Kidney (tissue), 14 donors: ENCODE measurements around the gene POLR1C. TPM values are rescaled to one million over a fixed set of nuclear protein-coding genes. Genes with fewer than 3 reads are reported as not detected.

Experiments used
- DNase-seq, 5 donors: peaks; one replicate each; pipeline ENCODE4 v3.0.0-alpha.2; 2013 to 2020
- FAIRE-seq: peaks from 2 replicates; lab custom pipeline; 2012; peaks lifted over from hg19 to GRCh38; lab: Jason Lieb, UNC
- H3K27ac ChIP-seq, 2 donors: one replicate each; pipeline ENCODE4 v1.7.0; 2013; ENCODE audit warnings: low read depth in 2 of 2, low read length in 2 of 2, inconsistent platforms in 1 of 2
- H3K27me3 ChIP-seq: one replicate; pipeline ENCODE4 v1.7.1; 2013; ENCODE audit warnings: low read length, inconsistent platforms; ENCODE audit not compliant: control insufficient read depth, insufficient read depth
- H3K36me3 ChIP-seq, 3 donors: one replicate each; pipeline versions ENCODE4 v1.7.0 to v1.7.1; 2013; ENCODE audit warnings: low read length in 3 of 3, control low read depth in 1 of 3, inconsistent platforms in 1 of 3; ENCODE audit not compliant: insufficient read depth in 3 of 3, control insufficient read depth in 2 of 3
- H3K4me1 ChIP-seq, 3 donors: one replicate each; pipeline versions ENCODE4 v1.7.0 to v1.7.1; 2013; ENCODE audit warnings: low read length in 3 of 3, inconsistent platforms in 1 of 3, low read depth in 1 of 3; ENCODE audit not compliant: control insufficient read depth in 2 of 3, insufficient read depth in 2 of 3
- H3K4me3 ChIP-seq, 3 donors: one replicate each; pipeline versions ENCODE4 v1.7.0 to v1.8.1; 2013; ENCODE audit warnings: low read length in 3 of 3, control low read depth in 1 of 3, inconsistent platforms in 1 of 3
- H3K9ac ChIP-seq, 3 donors: one replicate each; pipeline versions ENCODE4 v1.7.0 to v1.7.1; 2013; ENCODE audit warnings: low read length in 3 of 3, control low read depth in 1 of 3, inconsistent platforms in 1 of 3
- H3K9me3 ChIP-seq, 3 donors: one replicate each; pipeline versions ENCODE4 v1.7.0 to v1.7.1; 2013; ENCODE audit warnings: low read length in 3 of 3, control low read depth in 1 of 3, inconsistent platforms in 1 of 3; ENCODE audit not compliant: control insufficient read depth in 2 of 3, insufficient read depth in 1 of 3
- intact Hi-C: fragments of 100-400 bp; cut with DNase I; formaldehyde crosslinking; loops from one replicate; pipeline ENCODE4 v1.11.1; 2022
- polyA plus RNA-seq: library from polyadenylated mRNA; stranded (reverse); fragments of 350-450 nt; fragmentation: Illumina TruSeq; extraction: RNeasy Lipid Tissue Mini Kit (QIAGEN cat#74804); gene quantifications from one replicate; pipeline ENCODE4 v1.2.3, GENCODE V29; 2014; ENCODE audit warnings: low read depth, low replicate concordance; ENCODE audit not compliant: insufficient read depth
- total RNA-seq: library from RNA; stranded (reverse); fragmentation: NEBNext Ultra II Directional; extraction: Animal tissue kit (Norgen Biotek cat#: 25700); gene quantifications from one replicate; pipeline ENCODE4 v1.2.1, GENCODE V29; 2021
- TF ChIP-seq, protein P1 (sequence below): IDR thresholded peaks from 3 replicates; pipeline ENCODE4 v1.5.1; 2012; ENCODE audit warnings: mild to moderate bottlenecking, moderate library complexity, borderline replicate concordance; ENCODE audit not compliant: insufficient read depth; ENCODE audit errors: extremely low read depth
- donor health status: control.
- donor health status: control.
- donor health status: control.
- donor health status: control.
- donor health status: control.
- donor health status: DM: yes; HTN: yes; CAD: no.
- donor health status: Normal renal cell carcinoma (clear cell type).

Gene POLR1C
- total and polyA plus RNA-seq, 2 donors from 2014 or later: 27.5 to 41.3 TPM

DNA sequence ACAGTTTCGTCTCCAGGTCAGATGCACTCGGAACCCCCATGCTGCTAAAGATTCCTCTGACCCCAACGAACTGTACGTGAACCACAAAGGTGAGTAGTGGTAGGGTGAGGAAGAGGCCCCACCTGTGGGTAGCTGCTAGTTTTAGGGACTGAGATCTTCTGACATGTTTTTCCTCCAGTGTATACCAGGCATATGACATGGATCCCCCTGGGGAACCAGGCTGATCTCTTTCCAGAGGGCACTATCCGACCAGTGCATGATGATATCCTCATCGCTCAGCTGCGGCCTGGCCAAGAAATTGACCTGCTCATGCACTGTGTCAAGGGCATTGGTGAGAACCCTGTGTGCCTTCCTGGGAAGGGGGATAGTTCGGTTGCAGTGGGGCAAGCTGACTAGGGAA, 3.2 kb downstream of the POLR1C start:
- no peaks in the 10 kb centered on the region for H3K9me3 ChIP-seq
- H3K27ac ChIP-seq: no peak overlapping the region
- TF ChIP-seq, protein P1, sequence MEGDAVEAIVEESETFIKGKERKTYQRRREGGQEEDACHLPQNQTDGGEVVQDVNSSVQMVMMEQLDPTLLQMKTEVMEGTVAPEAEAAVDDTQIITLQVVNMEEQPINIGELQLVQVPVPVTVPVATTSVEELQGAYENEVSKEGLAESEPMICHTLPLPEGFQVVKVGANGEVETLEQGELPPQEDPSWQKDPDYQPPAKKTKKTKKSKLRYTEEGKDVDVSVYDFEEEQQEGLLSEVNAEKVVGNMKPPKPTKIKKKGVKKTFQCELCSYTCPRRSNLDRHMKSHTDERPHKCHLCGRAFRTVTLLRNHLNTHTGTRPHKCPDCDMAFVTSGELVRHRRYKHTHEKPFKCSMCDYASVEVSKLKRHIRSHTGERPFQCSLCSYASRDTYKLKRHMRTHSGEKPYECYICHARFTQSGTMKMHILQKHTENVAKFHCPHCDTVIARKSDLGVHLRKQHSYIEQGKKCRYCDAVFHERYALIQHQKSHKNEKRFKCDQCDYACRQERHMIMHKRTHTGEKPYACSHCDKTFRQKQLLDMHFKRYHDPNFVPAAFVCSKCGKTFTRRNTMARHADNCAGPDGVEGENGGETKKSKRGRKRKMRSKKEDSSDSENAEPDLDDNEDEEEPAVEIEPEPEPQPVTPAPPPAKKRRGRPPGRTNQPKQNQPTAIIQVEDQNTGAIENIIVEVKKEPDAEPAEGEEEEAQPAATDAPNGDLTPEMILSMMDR: no peak
- no peak overlapping the region for H3K9ac ChIP-seq
- H3K4me1 ChIP-seq: peaks cover 13 to 16% (median 15%) of the 10 kb centered on the region in 3 donors
- intact Hi-C loops: no loop called here
- FAIRE-seq: no peak
- H3K4me3 ChIP-seq: no peak overlapping the region
- DNase-seq: no peak
- H3K27me3 ChIP-seq: no peaks in the 10 kb centered on the region
- H3K36me3 ChIP-seq: peaks cover 10 to 51% (median 47%) of the 10 kb centered on the region in 3 donors

DNA sequence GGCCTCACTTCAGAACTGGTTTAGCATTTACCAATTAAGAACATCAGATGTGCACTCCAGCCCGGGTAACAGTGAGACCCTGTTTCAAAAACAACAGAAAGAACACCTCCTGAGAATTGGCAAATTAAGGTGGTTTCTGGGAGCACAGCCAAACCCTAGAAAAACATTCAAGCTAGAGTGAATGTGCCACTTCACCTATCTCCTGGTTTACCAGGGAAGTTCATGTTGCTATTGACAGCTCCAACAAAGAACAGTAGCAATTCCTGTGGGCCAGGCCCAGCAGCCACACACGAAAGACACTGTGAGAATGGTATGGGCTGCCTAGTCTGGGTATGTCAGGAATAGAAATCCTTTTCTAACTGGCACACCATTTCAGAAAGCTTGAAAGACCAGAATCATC, 4.9 kb downstream of the POLR1C start:
- no peak overlapping the region for H3K9ac ChIP-seq
- TF ChIP-seq, protein P1: no peak
- DNase-seq: no peak
- H3K4me3 ChIP-seq: no peak overlapping the region
- H3K27me3 ChIP-seq: no peaks in the 10 kb centered on the region
- H3K9me3 ChIP-seq: no peaks in the 10 kb centered on the region
- peaks cover 11 to 62% (median 58%) of the 10 kb centered on the region in 3 donors for H3K36me3 ChIP-seq
- H3K27ac ChIP-seq: no peak overlapping the region
- H3K4me1 ChIP-seq: peaks cover 6% of the 10 kb centered on the region in 3 donors
- intact Hi-C loops: no loop called here
- no peak for FAIRE-seq

DNA sequence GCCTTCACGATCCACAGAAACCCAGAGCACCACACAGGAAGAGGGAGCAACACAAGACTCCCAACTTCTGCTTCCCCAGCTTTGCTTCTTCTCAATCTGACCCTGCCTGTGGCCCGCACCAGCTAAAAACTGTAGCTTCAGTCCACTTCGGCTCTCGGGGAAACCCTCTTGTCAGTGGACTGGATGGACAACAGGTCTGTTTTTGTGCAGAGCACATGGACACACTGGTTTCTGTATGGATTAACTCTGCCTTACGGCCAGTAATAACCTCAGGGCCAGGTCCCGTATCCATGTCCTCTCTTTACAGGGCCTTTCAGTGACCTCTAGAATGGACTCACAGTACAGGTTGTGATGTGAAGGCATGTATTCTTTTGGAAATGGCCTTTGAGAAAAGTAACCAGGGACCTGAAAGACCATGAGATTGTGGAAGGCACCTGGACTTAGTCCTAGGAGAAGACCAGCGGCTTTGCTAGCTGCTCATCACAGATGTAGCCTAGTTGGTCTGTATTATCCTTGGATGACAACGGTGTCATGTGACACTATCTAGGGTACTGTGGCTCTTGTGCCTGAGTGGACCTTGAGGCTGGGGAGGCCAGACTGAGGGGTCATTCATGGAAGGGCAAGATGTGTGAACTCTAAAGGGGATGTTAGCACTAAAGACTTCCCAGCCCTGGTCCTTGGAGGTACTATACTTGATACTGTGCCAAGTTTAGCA, 5.8 kb downstream of the POLR1C start:
- H3K4me1 ChIP-seq: peaks cover 6% of the 10 kb centered on the region in 3 donors
- no peak overlapping the region for H3K27ac ChIP-seq
- H3K9ac ChIP-seq: no peak overlapping the region
- H3K36me3 ChIP-seq: peaks cover 13 to 67% (median 65%) of the 10 kb centered on the region in 3 donors
- FAIRE-seq (no peak), DNase-seq (no peak)
- H3K4me3 ChIP-seq: no peak overlapping the region
- TF ChIP-seq, protein P1: no peak
- intact Hi-C loops: no loop called here
- H3K27me3 ChIP-seq: no peaks in the 10 kb centered on the region
- no peaks in the 10 kb centered on the region for H3K9me3 ChIP-seq

DNA sequence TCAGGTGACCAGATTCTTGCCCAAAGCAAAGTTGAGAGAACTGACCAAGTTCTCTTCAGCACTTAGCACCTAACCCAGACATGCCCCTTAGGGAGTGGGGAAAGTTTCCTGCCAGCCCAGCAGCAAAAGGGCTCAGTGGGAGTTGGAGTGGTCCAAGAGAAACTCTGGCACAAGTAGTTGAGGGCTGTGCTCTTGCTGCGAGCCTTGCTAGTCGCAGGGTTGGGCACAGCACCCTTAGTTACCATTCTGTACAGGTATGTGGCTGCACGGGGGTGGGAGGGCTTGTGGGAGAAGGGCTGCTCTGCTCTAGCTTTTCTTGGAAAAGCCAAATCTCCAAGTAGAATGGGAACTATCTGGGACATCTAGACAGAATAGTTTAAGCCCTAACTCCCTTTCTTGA, 6.4 kb downstream of the POLR1C start:
- FAIRE-seq (no peak), DNase-seq (no peak)
- H3K27me3 ChIP-seq: no peaks in the 10 kb centered on the region
- H3K4me1 ChIP-seq: peaks cover under 1 to 1% (median under 1%) of the 10 kb centered on the region in 3 donors
- peaks cover 16 to 72% (median 70%) of the 10 kb centered on the region in 3 donors for H3K36me3 ChIP-seq
- no peak overlapping the region for H3K9ac ChIP-seq
- intact Hi-C loops: no loop called here
- no peak overlapping the region for H3K4me3 ChIP-seq
- TF ChIP-seq, protein P1: no peak
- no peaks in the 10 kb centered on the region for H3K9me3 ChIP-seq
- H3K27ac ChIP-seq: no peak overlapping the region
